ENCODE data around the gene SPATA6.
"Not testable (repeated sequence)": the region's sequence is repeated elsewhere in the genome, so short reads cannot be mapped to it uniquely, and the experiment has no call there.

The SPATA6 gene

GRCh38 chr1:48442864-48443619 is 29.0 kb downstream of the SPATA6 start:
- Histone ChIP-seq H2AFZ (no peak overlapping the region), H3K4me3 (ENCODE audit: low read depth, low read length) (no peak overlapping the region), H3K79me2 (no peaks in the 10 kb centered on the region), H3K36me3 (ENCODE audit: control insufficient read depth, insufficient read depth, low read length) (no peaks in the 10 kb centered on the region), H3K9me3 (ENCODE audit: control insufficient read depth, low read length) (no peaks in the 10 kb centered on the region), H3K27ac (no peak overlapping the region), H3K4me2 (ENCODE audit: low read length) (no peak overlapping the region), H3K27me3 (ENCODE audit: control insufficient read depth, insufficient read depth, low read length) (no peaks in the 10 kb centered on the region), H3K9ac (no peak overlapping the region), H3K4me1 (no peaks in the 10 kb centered on the region)
- no peak for TF ChIP-seq CTCF (IDR thresholded peaks at IDR 0.05)

GRCh38 chr1:48440786-48441185 is 31.2 kb downstream of the SPATA6 start:
- H3K9ac ChIP-seq; H3K79me2 ChIP-seq; H3K9me3 ChIP-seq (ENCODE audit: control insufficient read depth, low read length); H3K4me2 ChIP-seq (ENCODE audit: low read length); H3K4me1 ChIP-seq; H3K27me3 ChIP-seq (ENCODE audit: control insufficient read depth, insufficient read depth, low read length); H3K27ac ChIP-seq; H3K4me3 ChIP-seq (ENCODE audit: low read depth, low read length); H2AFZ ChIP-seq; H3K36me3 ChIP-seq (ENCODE audit: control insufficient read depth, insufficient read depth, low read length): not testable (repeated sequence)

- Histone ChIP-seq H3K4me1 (no peaks in the 10 kb centered on the region), H3K27ac (no peak overlapping the region), H3K9ac (no peak overlapping the region), H3K27me3 (ENCODE audit: control insufficient read depth, insufficient read depth, low read length) (no peaks in the 10 kb centered on the region), H3K4me3 (ENCODE audit: low read depth, low read length) (no peak overlapping the region), H3K4me2 (ENCODE audit: low read length) (no peak overlapping the region), H3K9me3 (ENCODE audit: control insufficient read depth, low read length) (no peaks in the 10 kb centered on the region), H3K36me3 (ENCODE audit: control insufficient read depth, insufficient read depth, low read length) (no peaks in the 10 kb centered on the region), H3K79me2 (no peaks in the 10 kb centered on the region), H2AFZ (no peak overlapping the region)
- TF ChIP-seq CTCF (IDR thresholded peaks at IDR 0.05) = no peak
Measured at GRCh38 chr1:48439380-48439779, 32.6 kb downstream of the SPATA6 start.

- H3K27ac ChIP-seq; H3K27me3 ChIP-seq (ENCODE audit: control insufficient read depth, insufficient read depth, low read length); H3K9me3 ChIP-seq (ENCODE audit: control insufficient read depth, low read length); H3K4me2 ChIP-seq (ENCODE audit: low read length); H3K36me3 ChIP-seq (ENCODE audit: control insufficient read depth, insufficient read depth, low read length); H3K9ac ChIP-seq; H3K79me2 ChIP-seq; H3K4me3 ChIP-seq (ENCODE audit: low read depth, low read length); H2AFZ ChIP-seq; H3K4me1 ChIP-seq: not testable (repeated sequence)
Measured at GRCh38 chr1:48437379-48437778, 34.6 kb downstream of the SPATA6 start.

GRCh38 chr1:48435312-48436002 is 36.5 kb downstream of the SPATA6 start:
- not testable (repeated sequence) for H3K9me3 ChIP-seq (ENCODE audit: control insufficient read depth, low read length); H3K79me2 ChIP-seq; H3K9ac ChIP-seq; H3K4me3 ChIP-seq (ENCODE audit: low read depth, low read length); H2AFZ ChIP-seq; H3K27ac ChIP-seq; H3K36me3 ChIP-seq (ENCODE audit: control insufficient read depth, insufficient read depth, low read length); H3K4me1 ChIP-seq; H3K4me2 ChIP-seq (ENCODE audit: low read length); H3K27me3 ChIP-seq (ENCODE audit: control insufficient read depth, insufficient read depth, low read length)

- Histone ChIP-seq H3K79me2 (peaks cover 2% of the 10 kb centered on the region), H3K36me3 (ENCODE audit: control insufficient read depth, insufficient read depth, low read length) (no peaks in the 10 kb centered on the region), H3K9me3 (ENCODE audit: control insufficient read depth, low read length) (no peaks in the 10 kb centered on the region), H2AFZ (no peak overlapping the region), H3K27me3 (ENCODE audit: control insufficient read depth, insufficient read depth, low read length) (no peaks in the 10 kb centered on the region), H3K27ac (no peak overlapping the region), H3K4me3 (ENCODE audit: low read depth, low read length) (no peak overlapping the region), H3K9ac (no peak overlapping the region), H3K4me1 (no peaks in the 10 kb centered on the region), H3K4me2 (ENCODE audit: low read length) (no peak overlapping the region)
- no peak for TF ChIP-seq CTCF (IDR thresholded peaks at IDR 0.05)
Measured at GRCh38 chr1:48430832-48431231, 41.2 kb downstream of the SPATA6 start.
